HG03097 (cell line): Measurements from ENCODE around the gene HNRNPC.
"Not testable (repeated sequence)": the region's sequence is repeated elsewhere in the genome, so short reads cannot be mapped to it uniquely, and the experiment has no call there.

ENCODE experiments used
- ATAC-seq: cut with Tn5 transposase; IDR thresholded peaks from one replicate; pipeline ENCODE4 v1.9.1; 2021; ENCODE audit not compliant: unreplicated experiment, low FRiP score

The HNRNPC gene

GRCh38 chr14:21275261-21275858, 6.1 kb upstream of the HNRNPC start:
- no peak for ATAC-seq

DNA sequence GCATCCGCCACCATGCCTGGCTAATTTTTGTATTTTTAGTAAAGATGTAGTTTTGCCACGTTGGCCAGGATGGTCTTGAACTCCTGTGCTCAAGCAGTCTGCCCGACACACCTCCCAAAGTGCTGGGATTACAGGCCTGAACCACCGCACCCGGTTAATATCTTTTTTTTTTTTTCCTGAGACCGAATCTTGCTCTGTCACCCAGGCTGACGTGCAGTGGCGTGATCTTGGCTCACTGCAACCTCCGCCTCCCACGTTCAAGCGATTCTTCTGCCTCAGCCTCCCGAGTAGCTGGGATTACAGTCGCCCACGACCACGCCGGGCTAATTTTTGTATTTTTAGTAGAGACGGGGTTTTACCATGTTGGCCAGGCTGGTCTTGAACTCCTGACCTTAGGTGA, 3.4 kb upstream of the HNRNPC start:
- not testable (repeated sequence) for ATAC-seq

DNA sequence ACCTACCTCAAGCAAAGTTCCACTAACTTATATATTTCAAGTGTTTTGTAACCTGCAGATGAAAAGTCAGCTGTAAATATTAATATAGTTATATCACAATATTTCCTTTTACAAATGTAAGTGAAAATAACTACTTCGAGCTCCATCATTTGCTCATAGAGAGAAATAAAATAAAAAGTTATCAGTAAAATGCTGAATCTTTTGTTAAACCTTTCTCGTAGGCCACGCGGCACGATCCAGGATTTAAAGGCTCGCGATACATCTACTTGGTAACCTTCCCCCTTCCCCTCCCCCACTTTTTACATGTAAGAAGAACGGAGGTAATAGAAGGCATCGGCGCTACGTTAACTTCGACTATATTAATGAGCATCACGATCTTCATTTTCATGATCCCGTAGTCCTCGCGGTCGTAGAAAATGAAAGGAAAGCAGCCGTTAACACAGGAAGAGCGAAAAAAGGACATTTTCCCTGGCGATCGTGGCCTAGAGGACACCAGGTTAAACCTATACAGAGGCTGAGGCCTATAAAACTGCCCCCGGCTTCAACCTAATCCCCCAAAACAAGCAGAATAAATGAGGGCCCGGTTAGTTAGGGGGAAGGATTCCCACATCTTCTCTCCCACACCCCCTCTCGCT, 508 bp downstream of the HNRNPC start:
- ATAC-seq, result peak; percentile 0

DNA sequence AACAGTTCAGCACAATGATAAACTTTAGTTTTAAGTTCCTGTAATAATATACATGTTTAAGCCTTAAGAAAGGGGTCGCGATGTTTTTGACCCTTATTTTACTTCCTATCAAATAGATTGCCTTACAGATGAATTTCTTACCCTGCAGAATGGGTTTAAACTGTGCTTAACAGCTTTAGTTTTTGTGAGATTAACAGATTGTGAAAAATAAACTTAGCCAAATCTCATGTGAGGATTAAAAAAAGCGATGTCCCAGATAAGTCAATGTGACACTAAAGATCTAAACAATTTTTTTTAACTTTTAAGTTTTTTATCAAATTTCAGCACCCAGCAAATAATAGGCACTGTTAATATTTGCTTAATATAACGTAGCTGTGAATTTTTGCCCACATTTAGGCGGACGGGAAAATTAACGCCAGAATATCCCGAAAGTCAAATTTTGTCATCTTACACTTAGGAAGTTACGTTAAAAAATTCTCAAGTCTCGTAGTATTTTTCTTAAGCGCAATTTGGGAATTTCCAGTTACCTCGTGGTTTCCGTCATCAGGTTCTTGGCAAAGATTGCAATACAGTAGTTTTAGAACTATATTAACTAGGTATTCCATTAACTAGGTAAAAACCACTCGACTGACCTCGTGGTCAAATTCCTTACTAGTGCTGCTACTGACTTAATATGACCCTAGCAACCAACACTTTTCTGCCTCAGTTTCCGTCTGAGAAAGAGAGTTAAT, 1.2 kb downstream of the HNRNPC start:
- no peak for ATAC-seq

DNA sequence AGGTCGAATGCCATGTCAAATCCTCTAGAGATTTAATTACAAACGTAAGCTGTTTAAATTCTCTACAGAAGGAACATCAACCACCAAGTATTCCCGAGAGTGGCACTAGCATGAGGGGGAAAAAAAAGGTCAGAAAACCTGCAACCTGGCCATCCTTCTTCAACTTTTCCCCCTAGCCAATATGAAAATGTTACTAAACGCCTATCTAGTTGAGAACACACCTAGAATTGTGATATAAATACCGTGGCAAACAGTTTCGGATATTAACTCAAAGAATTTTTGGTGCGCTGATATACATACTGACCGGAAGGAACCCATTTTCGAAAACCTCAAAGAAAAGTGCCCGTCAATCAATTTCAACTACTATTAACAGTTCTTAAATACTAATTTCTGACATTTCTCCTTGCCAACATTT, 1.8 kb downstream of the HNRNPC start:
- no peak for ATAC-seq

DNA sequence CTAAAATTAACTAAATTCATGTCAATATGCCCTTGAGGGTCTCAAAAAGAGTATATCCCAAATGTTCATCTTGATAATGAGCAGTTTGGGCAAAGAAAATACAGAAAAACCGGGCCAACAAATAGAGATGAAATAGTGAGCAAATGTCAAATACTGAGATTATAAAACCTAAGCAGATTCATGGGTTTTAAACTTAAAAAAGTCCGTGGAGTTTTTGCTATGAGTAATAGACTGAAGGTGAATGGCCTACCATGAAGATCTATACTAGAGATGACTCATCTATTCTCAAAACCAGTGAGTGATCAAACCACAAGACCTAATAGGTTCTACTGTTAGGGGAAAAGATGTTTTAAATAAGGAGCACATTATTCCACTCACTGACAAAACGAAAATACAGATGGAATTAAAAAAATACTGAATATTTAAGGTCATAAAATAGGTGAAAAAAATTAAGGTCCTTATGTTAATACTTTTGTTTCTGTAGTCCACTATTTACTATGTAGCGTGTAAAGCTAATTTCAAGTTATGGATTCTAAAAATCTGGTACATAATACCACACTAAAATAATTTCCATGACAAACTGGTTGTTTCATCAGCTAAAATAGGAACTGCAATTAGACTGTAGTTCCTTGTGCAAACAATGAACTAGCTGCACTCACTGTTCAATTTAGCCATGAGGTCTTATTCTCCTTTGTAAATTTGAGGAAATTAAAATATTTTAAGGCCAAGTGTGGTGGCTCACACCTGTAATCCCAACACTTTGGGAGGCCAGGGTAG, 5.0 kb downstream of the HNRNPC start:
- ATAC-seq, result peak; percentile 52

- ATAC-seq, result peak; percentile 9
Measured at GRCh38 chr14:21263284-21264024, 5.8 kb downstream of the HNRNPC start.

GRCh38 chr14:21262410-21262809, 6.8 kb downstream of the HNRNPC start:
- no peak for ATAC-seq

GRCh38 chr14:21261824-21262223, 7.4 kb downstream of the HNRNPC start:
- no peak for ATAC-seq

DNA sequence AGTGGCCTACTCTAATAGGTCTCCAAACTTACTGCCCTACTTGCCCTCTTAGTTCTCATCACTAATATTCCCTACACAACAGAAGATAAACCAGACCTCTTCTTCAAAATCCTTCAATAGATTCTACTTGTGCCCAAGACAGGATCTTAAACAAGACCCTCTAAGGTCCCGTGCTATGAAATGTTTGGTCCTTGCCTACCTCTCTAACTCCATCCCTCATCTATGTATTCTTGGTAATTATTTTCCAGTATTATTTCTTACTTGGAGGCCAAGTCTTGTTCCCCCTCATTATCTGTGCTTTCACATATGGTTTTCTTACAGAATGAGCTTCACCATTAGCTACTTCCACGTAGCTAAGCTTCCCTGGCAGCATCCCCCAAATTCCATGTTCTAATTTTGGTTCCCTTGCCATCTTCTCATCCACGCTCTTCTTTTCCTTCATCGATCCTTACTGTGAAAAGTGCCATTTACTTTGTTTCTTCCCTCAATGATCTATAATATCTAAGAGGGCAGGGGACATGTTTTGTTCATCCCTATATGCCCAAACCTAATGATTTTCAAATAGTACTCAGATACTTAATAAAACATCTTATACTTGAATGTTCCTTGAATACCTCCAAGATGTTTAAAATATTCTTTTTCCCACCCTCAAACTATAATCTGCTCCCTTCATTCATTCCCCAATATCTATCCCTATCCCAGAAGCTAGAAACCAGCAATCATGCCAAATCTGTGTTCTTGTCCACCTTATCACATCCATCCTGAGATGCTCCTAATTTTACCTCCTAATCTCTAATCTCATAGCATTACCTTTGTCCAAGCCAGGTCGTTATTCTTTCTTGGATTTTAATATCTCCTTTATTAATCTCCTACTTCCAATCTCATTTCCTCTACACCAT, 10.1 kb downstream of the HNRNPC start:
- no peak for ATAC-seq

DNA sequence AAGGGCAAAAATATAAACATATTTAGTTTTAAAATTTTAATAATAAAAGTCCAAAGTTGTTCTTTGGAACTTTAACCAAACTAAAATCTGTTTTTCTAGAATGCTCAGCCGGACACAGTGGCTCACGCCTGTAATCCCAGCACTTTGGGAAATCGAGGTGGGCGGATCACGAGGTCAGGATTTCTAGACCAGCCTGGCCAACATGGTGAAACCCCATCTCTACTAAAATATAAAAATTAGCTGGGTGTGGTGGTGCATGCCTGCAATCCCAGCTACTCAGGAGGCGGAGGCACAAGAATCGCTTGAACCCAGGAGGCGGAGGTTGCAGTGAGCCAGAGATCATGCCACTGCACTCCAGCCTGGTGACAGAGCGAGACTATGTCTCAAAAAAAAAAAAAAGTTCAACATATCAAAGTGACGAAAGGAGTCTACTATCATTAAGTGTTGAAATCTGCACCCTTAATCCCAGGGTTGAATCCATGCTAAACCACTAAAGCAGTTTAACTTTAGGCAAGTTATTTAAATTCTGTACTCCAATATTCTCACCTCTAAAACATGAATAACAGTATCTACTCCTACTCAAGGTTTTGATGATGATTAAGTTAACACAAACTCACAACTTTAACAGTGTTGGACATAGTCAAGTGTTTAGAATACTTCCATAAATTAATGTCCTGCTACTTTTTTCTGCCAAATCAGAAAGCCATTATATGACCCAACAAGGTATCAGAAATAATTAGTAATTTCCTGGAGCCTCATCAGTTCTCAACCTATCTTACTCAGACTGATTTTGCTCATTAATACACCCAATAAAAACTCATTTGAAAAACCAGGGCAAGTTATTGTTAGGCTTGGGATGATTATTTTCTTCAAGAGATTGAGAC, 11.0 kb downstream of the HNRNPC start:
- ATAC-seq, result no peak

DNA sequence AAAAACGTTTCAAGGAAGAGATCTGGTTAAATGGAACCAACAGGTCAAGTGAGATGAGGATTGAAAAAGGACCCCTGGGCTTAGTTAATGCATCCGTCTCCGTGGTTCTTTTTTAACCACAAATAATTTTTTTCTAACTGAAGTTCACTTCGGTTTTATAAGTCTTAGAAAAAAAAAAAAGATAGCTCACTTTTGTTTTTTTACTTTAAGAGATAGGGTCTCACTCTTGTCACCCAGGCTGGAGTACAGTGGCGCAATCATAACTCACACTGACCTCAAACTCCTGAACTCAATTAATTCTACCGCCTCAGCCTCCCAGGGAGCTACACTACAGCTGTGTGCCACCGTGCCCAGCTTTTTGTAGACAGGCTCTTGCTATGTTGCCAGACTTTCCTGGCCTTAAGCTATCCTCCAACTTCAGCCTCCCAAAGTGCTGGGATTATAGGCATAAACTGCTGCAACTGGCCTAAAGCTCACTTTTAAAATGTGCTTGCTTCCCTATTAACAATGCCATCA, 11.8 kb downstream of the HNRNPC start:
- ATAC-seq, result no peak

DNA sequence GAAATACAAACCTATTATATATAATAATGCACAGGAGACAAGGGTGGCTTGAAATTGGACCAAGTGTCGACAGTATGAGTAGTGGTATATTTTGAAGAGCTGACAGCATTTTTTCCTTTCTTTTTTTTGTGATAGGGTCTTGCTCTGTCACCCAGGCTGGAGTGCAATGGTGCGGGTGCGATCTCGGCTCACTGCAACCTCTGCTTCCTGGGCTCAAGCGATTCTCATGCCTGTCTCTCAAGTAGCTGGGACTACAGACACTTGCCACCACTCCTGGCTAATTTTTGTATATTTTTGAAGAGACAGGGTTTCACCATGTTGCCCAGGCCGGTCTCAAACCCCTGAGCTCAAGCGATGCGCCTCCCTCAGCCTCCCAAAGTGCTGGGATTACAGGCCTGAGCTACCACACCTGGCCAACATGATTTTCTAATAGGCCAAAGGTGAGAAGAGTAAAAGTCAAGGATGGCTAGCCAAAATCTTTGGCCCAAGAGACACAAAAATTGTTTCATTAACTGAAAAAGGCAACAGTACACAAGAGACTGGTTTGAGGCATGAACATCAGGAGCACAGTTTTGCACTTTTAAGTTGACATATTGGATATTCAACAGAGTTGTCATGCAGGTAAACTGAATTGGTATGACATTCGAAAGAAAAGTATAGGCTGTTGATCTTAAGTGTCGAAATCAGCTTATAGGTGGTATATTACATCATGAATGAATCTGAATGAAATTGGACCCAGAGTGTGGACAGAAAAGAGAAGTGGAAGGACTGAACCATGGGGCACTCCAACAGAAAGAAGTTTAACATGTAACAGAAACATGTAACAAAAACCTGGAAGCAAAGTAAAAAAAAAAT, 12.5 kb downstream of the HNRNPC start:
- ATAC-seq, result no peak

- not testable (repeated sequence) for ATAC-seq
Measured at GRCh38 chr14:21256102-21256447, 13.2 kb downstream of the HNRNPC start.

DNA sequence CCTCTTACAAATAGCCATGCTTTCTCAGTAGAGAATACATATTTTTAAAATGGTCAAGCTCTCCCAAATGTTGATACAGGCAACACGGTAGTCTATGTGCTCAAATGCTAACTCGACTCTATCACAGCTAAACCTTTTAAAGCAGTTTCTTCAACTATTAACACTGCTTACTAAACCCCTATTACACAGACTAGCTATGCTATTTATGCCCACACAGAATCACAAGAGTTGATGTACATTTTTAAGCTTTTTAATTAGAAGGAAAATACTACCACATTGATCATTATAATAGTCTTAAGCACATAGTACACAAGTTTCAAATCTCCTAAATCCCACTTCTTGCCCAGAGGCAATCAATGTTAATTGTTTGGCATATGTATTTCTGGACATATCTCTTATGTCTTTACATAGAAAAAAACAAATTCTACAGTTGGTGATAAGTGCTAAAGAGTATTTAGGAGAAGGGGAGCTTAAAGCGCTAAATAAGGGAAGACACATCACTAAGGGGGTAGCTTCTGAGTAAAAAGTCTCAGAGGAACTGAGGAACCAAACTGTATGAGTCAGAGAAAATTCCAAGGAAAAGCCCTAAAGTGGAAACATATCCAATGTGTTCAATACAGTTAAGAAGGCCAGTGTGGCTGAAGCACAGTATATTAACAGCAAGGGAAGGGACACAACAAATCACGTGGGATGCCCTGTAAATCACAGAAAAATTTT, 13.7 kb downstream of the HNRNPC start:
- no peak for ATAC-seq

GRCh38 chr14:21252149-21252548, 17.1 kb downstream of the HNRNPC start:
- no peak for ATAC-seq

- no peak for ATAC-seq
Measured at GRCh38 chr14:21251215-21251614, 18.0 kb downstream of the HNRNPC start.
